ENCODE measurements around the gene THADA. TPM values are rescaled to one million over a fixed set of nuclear protein-coding genes. Genes with fewer than 3 reads are reported as not detected.
"Not testable (repeated sequence)": the region's sequence is repeated elsewhere in the genome, so short reads cannot be mapped to it uniquely, and the experiment has no call there.

THADA gene
- total RNA-seq, 2 experiments from 2014 or later = 26.2 to 32.2 TPM

- no peak overlapping the region for H3K4me3 Mint-ChIP-seq
- no peak for DNase-seq
- H3K27me3 Mint-ChIP-seq = peaks cover 7% of the 10 kb centered on the region
- POLR2A ChIA-PET = no interaction called here
- no peak overlapping the region for H3K27ac Mint-ChIP-seq
- peaks cover 3% of the 10 kb centered on the region for H3K4me1 Mint-ChIP-seq
- no peaks in the 10 kb centered on the region for H3K36me3 Mint-ChIP-seq (ENCODE audit: low read depth)
- CTCF ChIA-PET = interaction anchor here (1.0 kb wide), 1 partner anchor 17 kb away, joined by 3 read pairs; the partner anchor contains the start of gene THADA
- no peaks in the 10 kb centered on the region for H3K9me3 Mint-ChIP-seq
These were observed 17.1 kb upstream of the THADA start for GRCh38 chr2:43612944-43613343.

- Mint-ChIP-seq H3K36me3 (ENCODE audit: low read depth) (no peaks in the 10 kb centered on the region), H3K4me1 (peaks cover 3% of the 10 kb centered on the region), H3K27me3 (peaks cover 5% of the 10 kb centered on the region), H3K9me3 (no peaks in the 10 kb centered on the region), H3K4me3 (no peak overlapping the region), H3K27ac (no peak overlapping the region)
- ChIA-PET CTCF (interaction anchor here (1.0 kb wide), 1 partner anchor 16 kb away, joined by 3 read pairs; the partner anchor contains the start of gene THADA), POLR2A (no interaction called here)
- peak; percentile 79 for DNase-seq
These were observed 16.4 kb upstream of the THADA start for GRCh38 chr2:43611987-43612894.

GRCh38 chr2:43610361-43610760, 14.5 kb upstream of the THADA start:
- POLR2A ChIA-PET = no interaction called here
- peaks cover 3% of the 10 kb centered on the region for H3K4me1 Mint-ChIP-seq
- H3K9me3 Mint-ChIP-seq = no peaks in the 10 kb centered on the region
- H3K27ac Mint-ChIP-seq = no peak overlapping the region
- DNase-seq = no peak
- H3K27me3 Mint-ChIP-seq = peaks cover 5% of the 10 kb centered on the region
- no peak overlapping the region for H3K4me3 Mint-ChIP-seq
- CTCF ChIA-PET = interaction anchor here (0.6 to 1.5 kb wide), 4 partner anchors 17 to 251 kb away, joined by 3 to 4 read pairs (median 3); no protein-coding TSS in a partner anchor
- no peaks in the 10 kb centered on the region for H3K36me3 Mint-ChIP-seq (ENCODE audit: low read depth)

GRCh38 chr2:43609290-43609918, 13.6 kb upstream of the THADA start:
- ChIA-PET POLR2A (no interaction called here), CTCF (interaction anchor here (0.6 to 1.5 kb wide), 6 partner anchors 16 to 329 kb away, joined by 3 to 4 read pairs (median 3); no protein-coding TSS in a partner anchor)
- no peak overlapping the region for H3K27ac Mint-ChIP-seq
- H3K27me3 Mint-ChIP-seq = peaks cover 5% of the 10 kb centered on the region
- peak; percentile 55 for DNase-seq
- no peak overlapping the region for H3K4me3 Mint-ChIP-seq
- no peaks in the 10 kb centered on the region for H3K9me3 Mint-ChIP-seq
- no peaks in the 10 kb centered on the region for H3K36me3 Mint-ChIP-seq (ENCODE audit: low read depth)
- H3K4me1 Mint-ChIP-seq = peaks cover 8% of the 10 kb centered on the region

DNA sequence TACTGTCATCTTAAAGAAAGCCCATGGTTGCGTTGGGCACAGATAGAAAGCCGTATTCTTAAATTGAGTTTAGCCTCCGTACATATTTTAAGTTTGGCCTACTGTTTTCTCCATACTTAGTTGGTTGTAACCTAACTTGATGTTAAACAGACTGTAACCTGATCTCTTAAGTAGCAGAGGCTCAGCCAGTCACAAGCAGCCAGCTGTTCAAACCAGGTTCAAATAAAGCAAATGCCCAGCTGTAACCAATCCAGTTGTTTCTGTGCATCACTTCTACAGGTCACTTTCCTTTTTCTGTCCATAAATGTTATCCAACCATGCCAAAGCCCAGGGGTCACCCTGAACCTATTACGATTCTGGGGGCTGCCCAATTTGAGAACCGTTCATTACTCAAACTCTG, 10.0 kb upstream of the THADA start:
- Mint-ChIP-seq H3K27ac (no peak overlapping the region), H3K4me3 (no peak overlapping the region), H3K4me1 (peaks cover 8% of the 10 kb centered on the region), H3K36me3 (ENCODE audit: low read depth) (no peaks in the 10 kb centered on the region), H3K9me3 (no peaks in the 10 kb centered on the region), H3K27me3 (peaks cover 2% of the 10 kb centered on the region)
- ChIA-PET POLR2A (no interaction called here), CTCF (interaction anchor here (0.7 to 2.3 kb wide), 5 partner anchors 12 to 1291 kb away, joined by 3 to 8 read pairs (median 6); no protein-coding TSS in a partner anchor)
- no peak for DNase-seq

- peaks cover 2% of the 10 kb centered on the region for H3K27me3 Mint-ChIP-seq
- H3K36me3 Mint-ChIP-seq (ENCODE audit: low read depth) = no peaks in the 10 kb centered on the region
- ChIA-PET POLR2A (no interaction called here), CTCF (interaction anchor here (1.0 to 2.3 kb wide), 7 partner anchors 11 to 140 kb away, joined by 3 to 8 read pairs (median 3); no protein-coding TSS in a partner anchor)
- no peaks in the 10 kb centered on the region for H3K9me3 Mint-ChIP-seq
- peak; percentile 46 for DNase-seq
- no peak overlapping the region for H3K27ac Mint-ChIP-seq
- peaks cover 8% of the 10 kb centered on the region for H3K4me1 Mint-ChIP-seq
- no peak overlapping the region for H3K4me3 Mint-ChIP-seq
These were observed 9.3 kb upstream of the THADA start for GRCh38 chr2:43605079-43605655.

DNA sequence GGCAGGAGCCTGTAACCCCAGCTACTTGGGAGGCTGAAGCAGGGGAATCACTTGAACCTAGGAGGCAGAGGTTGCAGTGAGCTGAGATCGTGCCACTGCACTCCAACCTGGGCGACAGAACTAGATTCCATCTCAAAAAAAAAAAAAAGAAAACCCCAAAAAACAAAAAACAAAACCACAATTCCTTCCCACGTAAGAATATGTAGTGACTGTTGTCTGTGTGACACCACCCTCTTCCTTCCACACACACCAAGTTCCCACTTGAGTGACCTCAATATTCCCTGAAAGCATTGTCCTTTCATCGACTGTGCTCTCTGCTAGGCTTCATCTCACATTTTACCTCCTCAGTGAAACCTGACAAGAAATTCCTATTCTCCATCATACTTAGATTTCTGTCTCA, 8.8 kb upstream of the THADA start:
- Mint-ChIP-seq H3K27me3 (peaks cover 6% of the 10 kb centered on the region), H3K27ac (no peak overlapping the region), H3K4me1 (peaks cover 8% of the 10 kb centered on the region), H3K4me3 (no peak overlapping the region), H3K36me3 (ENCODE audit: low read depth) (no peaks in the 10 kb centered on the region), H3K9me3 (no peaks in the 10 kb centered on the region)
- ChIA-PET POLR2A (no interaction called here), CTCF (interaction anchor here (1.1 to 2.3 kb wide), 5 partner anchors 11 to 140 kb away, joined by 3 to 6 read pairs (median 3); no protein-coding TSS in a partner anchor)
- DNase-seq = no peak

- H3K27me3 Mint-ChIP-seq; H3K36me3 Mint-ChIP-seq (ENCODE audit: low read depth); H3K4me3 Mint-ChIP-seq; POLR2A ChIA-PET; DNase-seq; CTCF ChIA-PET; H3K27ac Mint-ChIP-seq; H3K9me3 Mint-ChIP-seq: not testable (repeated sequence)
- peaks cover 21% of the 10 kb centered on the region for H3K4me1 Mint-ChIP-seq
These were observed 4.8 kb upstream of the THADA start for GRCh38 chr2:43600596-43600995.

- peaks cover 15% of the 10 kb centered on the region for H3K36me3 Mint-ChIP-seq (ENCODE audit: low read depth)
- no peak for DNase-seq
- H3K9me3 Mint-ChIP-seq = no peaks in the 10 kb centered on the region
- H3K27me3 Mint-ChIP-seq = peaks cover 4% of the 10 kb centered on the region
- peak overlapping the region; percentile 98 for H3K27ac Mint-ChIP-seq
- ChIA-PET POLR2A (no interaction called here), CTCF (interaction anchor here (1.0 kb wide), 2 partner anchors 11 to 18 kb away, joined by 4 read pairs; no protein-coding TSS in a partner anchor)
- H3K4me1 Mint-ChIP-seq = peaks cover 31% of the 10 kb centered on the region
- peak overlapping the region; percentile 92 for H3K4me3 Mint-ChIP-seq
These were observed 963 bp downstream of the THADA start for GRCh38 chr2:43594875-43595274.

DNA sequence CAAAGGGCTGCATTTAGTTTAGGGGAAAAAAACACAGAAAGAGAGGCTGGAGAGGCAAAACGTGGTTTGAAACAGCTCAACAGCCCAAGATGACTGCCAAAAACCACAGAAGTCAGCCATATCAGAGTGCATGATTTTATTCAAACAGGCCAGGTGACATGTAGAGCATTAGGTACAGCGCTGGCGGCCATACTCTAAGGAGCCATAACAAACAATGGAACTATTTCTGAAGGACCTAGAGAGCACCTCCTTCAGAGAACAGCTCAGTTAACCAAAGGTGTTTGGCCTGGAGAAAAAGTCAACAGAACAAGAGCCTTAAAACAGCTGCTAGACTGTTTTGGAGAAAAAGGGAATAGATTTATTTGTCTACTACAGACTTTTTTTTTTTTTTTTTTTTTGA, 2.6 kb downstream of the THADA start:
- Mint-ChIP-seq H3K9me3 (no peaks in the 10 kb centered on the region), H3K27ac (no peak overlapping the region), H3K27me3 (no peaks in the 10 kb centered on the region), H3K36me3 (ENCODE audit: low read depth) (peaks cover 19% of the 10 kb centered on the region), H3K4me1 (peaks cover 31% of the 10 kb centered on the region), H3K4me3 (no peak overlapping the region)
- ChIA-PET CTCF (interaction anchor here (0.9 to 1.7 kb wide), 5 partner anchors 10 to 17 kb away, joined by 3 to 6 read pairs (median 4); no protein-coding TSS in a partner anchor), POLR2A (no interaction called here)
- no peak for DNase-seq

DNA sequence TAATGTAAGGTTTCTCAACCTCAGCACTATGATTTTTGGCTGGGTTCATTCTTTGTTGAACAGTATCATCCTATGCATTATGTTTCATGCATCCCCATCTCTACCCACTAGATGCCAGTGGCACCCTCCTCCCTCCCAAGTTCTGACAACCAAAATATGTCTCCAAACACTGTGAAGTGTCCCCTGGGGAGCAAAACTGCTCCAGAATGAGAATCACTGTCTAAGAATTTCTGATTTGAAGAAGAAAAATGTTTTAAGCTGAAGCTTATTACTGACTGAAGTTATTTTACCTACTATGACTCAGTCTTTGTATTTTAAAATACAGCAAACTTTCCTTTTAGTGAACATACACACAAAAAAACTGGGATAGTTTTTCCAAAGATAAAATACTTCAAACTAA, 3.4 kb downstream of the THADA start:
- no peaks in the 10 kb centered on the region for H3K9me3 Mint-ChIP-seq
- H3K27ac Mint-ChIP-seq = no peak overlapping the region
- CTCF ChIA-PET = interaction anchor here (1.0 to 1.7 kb wide), 3 partner anchors 12 to 15 kb away, joined by 3 to 6 read pairs (median 4); no protein-coding TSS in a partner anchor
- H3K4me3 Mint-ChIP-seq = no peak overlapping the region
- H3K4me1 Mint-ChIP-seq = peaks cover 31% of the 10 kb centered on the region
- POLR2A ChIA-PET = no interaction called here
- H3K27me3 Mint-ChIP-seq = no peaks in the 10 kb centered on the region
- no peak for DNase-seq
- peaks cover 23% of the 10 kb centered on the region for H3K36me3 Mint-ChIP-seq (ENCODE audit: low read depth)

DNA sequence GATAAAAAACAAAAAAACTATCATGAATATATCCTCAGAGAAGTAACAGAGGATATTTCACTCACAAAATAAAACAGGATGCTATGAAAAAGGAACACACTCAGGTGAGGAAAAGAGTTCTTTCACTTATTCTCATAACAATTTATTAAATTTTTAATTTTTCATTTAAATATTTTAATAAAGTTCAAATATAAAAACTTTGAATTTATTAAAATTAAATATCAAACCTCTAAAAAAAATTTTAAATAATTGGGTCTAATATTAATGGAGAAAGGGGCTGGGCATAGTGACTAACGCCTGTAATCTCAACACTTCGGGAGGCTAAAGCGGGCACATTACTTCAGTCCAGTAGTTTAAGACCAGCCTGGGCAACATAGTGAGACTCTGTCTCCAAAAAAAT, 10.1 kb downstream of the THADA start:
- DNase-seq = no peak
- ChIA-PET CTCF (interaction anchor here (0.6 kb wide), 1 partner anchor 357 kb away, joined by 3 read pairs; no protein-coding TSS in a partner anchor), POLR2A (no interaction called here)
- no peaks in the 10 kb centered on the region for H3K27me3 Mint-ChIP-seq
- H3K9me3 Mint-ChIP-seq = no peaks in the 10 kb centered on the region
- peaks cover 53% of the 10 kb centered on the region for H3K36me3 Mint-ChIP-seq (ENCODE audit: low read depth)
- H3K4me1 Mint-ChIP-seq = no peaks in the 10 kb centered on the region
- H3K27ac Mint-ChIP-seq = no peak overlapping the region
- H3K4me3 Mint-ChIP-seq = no peak overlapping the region
